Measurements from ENCODE around the gene SVEP1. TPM values are rescaled to one million over a fixed set of nuclear protein-coding genes. Genes with fewer than 3 reads are reported as not detected.
"Not testable (repeated sequence)": the region's sequence is repeated elsewhere in the genome, so short reads cannot be mapped to it uniquely, and the experiment has no call there.

Gene SVEP1
- total and polyA plus RNA-seq, 2 experiments from 2014 or later = 0.18 to 0.63 TPM

DNA sequence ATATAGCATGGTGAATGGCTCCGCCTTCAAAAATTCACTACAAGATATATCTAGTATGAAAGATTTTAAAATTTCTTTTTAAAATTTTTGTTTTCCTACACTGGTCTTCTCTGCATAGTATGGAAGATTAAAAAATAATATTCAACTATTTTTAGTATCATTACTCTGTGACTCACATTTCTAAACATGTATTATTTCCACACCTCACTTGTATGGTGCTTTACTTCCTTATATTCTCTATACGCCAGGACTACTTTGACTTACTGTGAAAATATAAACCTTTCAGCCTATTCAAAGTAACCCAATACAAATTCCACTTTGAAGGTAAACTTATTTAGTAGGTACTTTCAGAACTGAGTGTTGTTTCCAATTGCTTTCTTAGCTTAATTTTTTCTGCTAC is 215.1 kb downstream of the SVEP1 start (continued):
- no peak for TF ChIP-seq CREB1 (CRISPR knock-in tag; IDR thresholded peaks at IDR 0.05; ENCODE audit: low read depth)
- TF ChIP-seq, protein P1, sequence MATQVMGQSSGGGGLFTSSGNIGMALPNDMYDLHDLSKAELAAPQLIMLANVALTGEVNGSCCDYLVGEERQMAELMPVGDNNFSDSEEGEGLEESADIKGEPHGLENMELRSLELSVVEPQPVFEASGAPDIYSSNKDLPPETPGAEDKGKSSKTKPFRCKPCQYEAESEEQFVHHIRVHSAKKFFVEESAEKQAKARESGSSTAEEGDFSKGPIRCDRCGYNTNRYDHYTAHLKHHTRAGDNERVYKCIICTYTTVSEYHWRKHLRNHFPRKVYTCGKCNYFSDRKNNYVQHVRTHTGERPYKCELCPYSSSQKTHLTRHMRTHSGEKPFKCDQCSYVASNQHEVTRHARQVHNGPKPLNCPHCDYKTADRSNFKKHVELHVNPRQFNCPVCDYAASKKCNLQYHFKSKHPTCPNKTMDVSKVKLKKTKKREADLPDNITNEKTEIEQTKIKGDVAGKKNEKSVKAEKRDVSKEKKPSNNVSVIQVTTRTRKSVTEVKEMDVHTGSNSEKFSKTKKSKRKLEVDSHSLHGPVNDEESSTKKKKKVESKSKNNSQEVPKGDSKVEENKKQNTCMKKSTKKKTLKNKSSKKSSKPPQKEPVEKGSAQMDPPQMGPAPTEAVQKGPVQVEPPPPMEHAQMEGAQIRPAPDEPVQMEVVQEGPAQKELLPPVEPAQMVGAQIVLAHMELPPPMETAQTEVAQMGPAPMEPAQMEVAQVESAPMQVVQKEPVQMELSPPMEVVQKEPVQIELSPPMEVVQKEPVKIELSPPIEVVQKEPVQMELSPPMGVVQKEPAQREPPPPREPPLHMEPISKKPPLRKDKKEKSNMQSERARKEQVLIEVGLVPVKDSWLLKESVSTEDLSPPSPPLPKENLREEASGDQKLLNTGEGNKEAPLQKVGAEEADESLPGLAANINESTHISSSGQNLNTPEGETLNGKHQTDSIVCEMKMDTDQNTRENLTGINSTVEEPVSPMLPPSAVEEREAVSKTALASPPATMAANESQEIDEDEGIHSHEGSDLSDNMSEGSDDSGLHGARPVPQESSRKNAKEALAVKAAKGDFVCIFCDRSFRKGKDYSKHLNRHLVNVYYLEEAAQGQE (IDR thresholded peaks at IDR 0.05; ENCODE audit: unreplicated experiment) = no peak
- no peak for TF ChIP-seq EZH2phosphoT487 (IDR thresholded peaks at IDR 0.05; ENCODE audit: unreplicated experiment)
- TF ChIP-seq JUNB (IDR thresholded peaks at IDR 0.05; ENCODE audit: unreplicated experiment) = no peak
- no peak for TF ChIP-seq POLR2AphosphoS5 (IDR thresholded peaks at IDR 0.05; ENCODE audit: low read depth)
- TF ChIP-seq ZNF114 (CRISPR knock-in tag; IDR thresholded peaks at IDR 0.05) = no peak

DNA sequence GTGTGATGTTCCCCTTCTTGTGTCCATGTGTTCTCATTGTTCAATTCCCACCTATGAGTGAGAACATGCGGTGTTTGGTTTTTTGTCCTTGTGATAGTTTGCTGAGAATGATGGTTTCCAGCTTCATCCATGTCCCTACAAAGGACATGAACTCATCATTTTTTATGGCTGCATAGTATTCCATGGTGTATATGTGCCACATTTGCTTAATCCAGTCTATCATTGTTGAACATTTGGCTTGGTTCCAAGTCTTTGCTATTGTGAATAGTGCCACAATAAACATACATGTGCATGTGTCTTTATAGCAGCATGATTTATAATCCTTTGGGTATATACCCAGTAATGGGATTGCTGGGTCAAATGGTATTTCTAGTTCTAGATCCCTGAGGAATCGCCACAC is 220.5 kb downstream of the SVEP1 start:
- DNase-seq (ENCODE audit: low spot score); H3K4me2 ChIP-seq; H3K27me3 Mint-ChIP-seq (ENCODE audit: insufficient read depth, low read depth, poor library complexity); H3K36me3 ChIP-seq (ENCODE audit: insufficient read depth); H4K20me1 ChIP-seq (replicated peaks; ENCODE audit: insufficient read depth); H3K4me1 ChIP-seq (ENCODE audit: insufficient read depth); H3K4me3 ChIP-seq; H2AFZ ChIP-seq; H3K27ac ChIP-seq (ENCODE audit: low read depth); H3K4me1 Mint-ChIP-seq; H3K4me3 Mint-ChIP-seq; H3K9me3 Mint-ChIP-seq; H3F3A ChIP-seq (replicated peaks; ENCODE audit: low read depth); H3K27me3 ChIP-seq (ENCODE audit: insufficient read depth); H3K79me2 ChIP-seq (replicated peaks; ENCODE audit: insufficient read depth); H3K27ac Mint-ChIP-seq; H3K36me3 Mint-ChIP-seq (ENCODE audit: low read depth); ATAC-seq: not testable (repeated sequence)
- peaks cover 10% of the 10 kb centered on the region; the same call in 1 of the 2 replicates for H3K9me2 ChIP-seq (ENCODE audit: insufficient read depth)

DNA sequence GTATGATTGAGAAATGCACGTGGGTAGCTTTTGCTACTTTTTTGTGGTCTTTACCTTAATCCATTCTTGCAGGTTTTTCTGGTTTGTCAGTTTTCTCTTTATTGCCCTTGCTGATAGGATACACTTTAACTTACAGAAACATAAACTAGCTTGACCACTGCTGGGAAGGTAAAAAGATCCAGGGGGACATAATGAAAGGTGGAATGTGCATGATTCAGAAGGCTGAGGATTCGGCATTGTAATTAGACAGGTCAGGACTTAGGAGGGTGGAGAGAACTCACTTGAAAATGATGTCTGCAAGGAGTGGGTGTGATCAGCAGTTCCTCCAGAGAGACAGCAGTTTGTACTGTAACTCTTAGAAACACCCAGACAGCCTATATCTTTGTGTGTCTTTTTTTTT is 222.0 kb downstream of the SVEP1 start:
- no peak overlapping the region for H2AFZ ChIP-seq

More for the DNA sequence above, 222.0 kb downstream of the SVEP1 start:
- H3K4me2 ChIP-seq = no peak overlapping the region
- H4K20me1 ChIP-seq (replicated peaks; ENCODE audit: insufficient read depth) = no peaks in the 10 kb centered on the region
- Mint-ChIP-seq H3K4me3 (no peak overlapping the region), H3K36me3 (ENCODE audit: low read depth) (no peaks in the 10 kb centered on the region), H3K4me1 (no peaks in the 10 kb centered on the region), H3K9me3 (no peaks in the 10 kb centered on the region), H3K27ac (no peak overlapping the region), H3K27me3 (ENCODE audit: insufficient read depth, low read depth, poor library complexity) (no peaks in the 10 kb centered on the region)
- no peaks in the 10 kb centered on the region for H3K27me3 ChIP-seq (ENCODE audit: insufficient read depth)
- no peak for DNase-seq (ENCODE audit: low spot score)
- H3F3A ChIP-seq (replicated peaks; ENCODE audit: low read depth) = no peaks in the 10 kb centered on the region
- no peak for ATAC-seq
- H3K27ac ChIP-seq (ENCODE audit: low read depth) = no peak overlapping the region
- no peaks in the 10 kb centered on the region for H3K36me3 ChIP-seq (ENCODE audit: insufficient read depth)
- H3K9me2 ChIP-seq (ENCODE audit: insufficient read depth) = peaks cover 10% of the 10 kb centered on the region; the same call in 1 of the 2 replicates
- H3K79me2 ChIP-seq (replicated peaks; ENCODE audit: insufficient read depth) = no peaks in the 10 kb centered on the region
- TF ChIP-seq JUNB (IDR thresholded peaks at IDR 0.05; ENCODE audit: unreplicated experiment) (no peak), EZH2 (IDR thresholded peaks at IDR 0.05; ENCODE audit: low read depth, unreplicated experiment) (no peak), POLR2AphosphoS5 (IDR thresholded peaks at IDR 0.05; ENCODE audit: low read depth) (no peak), EZH2phosphoT487 (IDR thresholded peaks at IDR 0.05; ENCODE audit: unreplicated experiment) (no peak), CREB1 (CRISPR knock-in tag; IDR thresholded peaks at IDR 0.05; ENCODE audit: low read depth) (no peak)
- H3K4me3 ChIP-seq = no peak overlapping the region
- H3K4me1 ChIP-seq (ENCODE audit: insufficient read depth) = no peaks in the 10 kb centered on the region
